GM12878 (cell line): ENCODE results near the gene POU2F3. TPM values are rescaled to one million over a fixed set of nuclear protein-coding genes. Genes with fewer than 3 reads are reported as not detected.

Experiments used
- ATAC-seq: fragments of 200-7000 bp; cut with Tn5 transposase; 3 replicates; pipeline ENCODE4 v1.9.1; 2020; ENCODE audit warnings: mild to moderate bottlenecking, moderate library complexity
- BruUV-seq: library from RNA; stranded (reverse); fragments of 400-500 nt; replicated peaks from 2 replicates; lab custom pipeline; 2021; lab: Mats Ljungman, UMichigan
- CTCF ChIA-PET: fragments of 300-600 bp; sonication (Branson Sonifier 250); formaldehyde crosslinking; extraction: SDS; loops from one replicate; lab custom pipeline; 2021; ENCODE audit warnings: inconsistent platforms; lab: Yijun Ruan, JAX
- POLR2A ChIA-PET: fragments of 350-600 bp; formaldehyde crosslinking; extraction: SDS; loops from one replicate; lab custom pipeline; 2021; ENCODE audit warnings: inconsistent platforms; lab: Charles Lee
- RAD21 ChIA-PET: fragments of 300-600 bp; sonication (Branson Sonifier 250); formaldehyde crosslinking; loops from one replicate; lab custom pipeline; 2023; ENCODE audit warnings: antibody characterized with exemption; ENCODE audit not compliant: unreplicated experiment; lab: Charles Lee
- SMC1A ChIA-PET: fragments of 300-600 bp; sonication (Branson Sonifier 250); formaldehyde crosslinking; loops from one replicate; lab custom pipeline; 2023; ENCODE audit not compliant: unreplicated experiment, uncharacterized antibody; lab: Charles Lee
- DNase-seq: peaks from one replicate; pipeline ENCODE4 v3.0.0-alpha.2; 2011; ENCODE audit warnings: low read depth, low spot score
- FAIRE-seq: peaks from 3 replicates; lab custom pipeline; 2011; peaks lifted over from hg19 to GRCh38; lab: Jason Lieb, UNC
- H2AFZ ChIP-seq: 2 replicates; pipeline ENCODE4 v1.6.0; 2011; ENCODE audit warnings: low read depth, low read length, control low read depth; ENCODE audit not compliant: control insufficient read depth
- H3K27ac ChIP-seq: 2 replicates; pipeline ENCODE4 v1.5.1; 2011; ENCODE audit warnings: control low read depth; ENCODE audit not compliant: control insufficient read depth, insufficient read depth
- H3K27me3 ChIP-seq, 2 experiments: replicated peaks in 1 of 2; 2 replicates each; pipeline versions ENCODE4 v1.6.0 to v1.6.1; 2011; ENCODE audit warnings: low read length in 1 of 2; ENCODE audit not compliant: control insufficient read depth in 2 of 2, insufficient read depth in 2 of 2
- H3K36me3 ChIP-seq, 2 experiments: 2 replicates each; pipeline ENCODE4 v1.5.1; 2011; ENCODE audit warnings: low read length in 1 of 2; ENCODE audit not compliant: control insufficient read depth in 2 of 2, insufficient read depth in 2 of 2
- H3K4me1 ChIP-seq: 2 replicates; pipeline ENCODE4 v1.6.1; 2011; ENCODE audit warnings: mild to moderate bottlenecking, low read length, moderate library complexity, mixed read lengths; ENCODE audit not compliant: control insufficient read depth, insufficient read depth
- H3K4me2 ChIP-seq: 2 replicates; pipeline ENCODE4 v1.6.0; 2011; ENCODE audit warnings: control low read depth; ENCODE audit not compliant: control insufficient read depth, insufficient read depth
- H3K4me3 ChIP-seq: fragments of 200-600 bp; sonication (generic); 2 replicates; pipeline ENCODE4 v1.5.1; 2016
- H3K79me2 ChIP-seq: 2 replicates; pipeline ENCODE4 v1.6.0; 2011; ENCODE audit warnings: low read length; ENCODE audit not compliant: control insufficient read depth, insufficient read depth
- H3K9ac ChIP-seq: 2 replicates; pipeline ENCODE4 v1.8.0; 2011; ENCODE audit warnings: low read length, control low read depth, mixed read lengths; ENCODE audit not compliant: control insufficient read depth, insufficient read depth
- H3K9me3 ChIP-seq: replicated peaks from 3 replicates; pipeline ENCODE4 v1.5.1; 2011; ENCODE audit warnings: mild to moderate bottlenecking, low read length; ENCODE audit not compliant: control insufficient read depth, insufficient read depth
- H4K20me1 ChIP-seq: 2 replicates; pipeline ENCODE4 v1.6.0; 2011; ENCODE audit not compliant: control insufficient read depth, insufficient read depth
- ATF7 ChIP-seq: fragments of 450-650 bp; IDR thresholded peaks from 2 replicates; pipeline ENCODE4 v1.6.1; 2016; ENCODE audit warnings: low read depth, mild to moderate bottlenecking
- CREB1 ChIP-seq: IDR thresholded peaks from 2 replicates; pipeline ENCODE4 v1.6.1; 2012; ENCODE audit warnings: low read depth, mild to moderate bottlenecking, inconsistent platforms
- FOS ChIP-seq: IDR thresholded peaks from 3 replicates; pipeline ENCODE4 v1.6.1; 2011; ENCODE audit warnings: borderline replicate concordance; ENCODE audit not compliant: insufficient read length; ENCODE audit errors: extremely low read depth
- FOXK2 ChIP-seq: fragments of 450-650 bp; IDR thresholded peaks from 2 replicates; pipeline ENCODE4 v1.6.1; 2017; ENCODE audit warnings: mild to moderate bottlenecking, moderate library complexity
- IKZF2 ChIP-seq, 2 experiments: fragments of 450-650 bp; IDR thresholded peaks; 2 replicates each; pipeline ENCODE4 v1.6.1; 2017; ENCODE audit warnings: mild to moderate bottlenecking in 2 of 2, moderate library complexity in 2 of 2
- NFIC ChIP-seq: IDR thresholded peaks from 2 replicates; pipeline ENCODE4 v1.6.1; 2012; ENCODE audit warnings: low read depth, mild to moderate bottlenecking, inconsistent platforms, low read length, moderate library complexity
- PBX3 ChIP-seq: IDR thresholded peaks from 2 replicates; pipeline ENCODE4 v1.6.1; 2011; ENCODE audit warnings: mild to moderate bottlenecking, low read depth, low read length, moderate library complexity; ENCODE audit not compliant: insufficient replicate concordance
- RELA ChIP-seq: fragments of 450-650 bp; IDR thresholded peaks from 2 replicates; pipeline ENCODE4 v1.8.0; 2014; ENCODE audit warnings: borderline replicate concordance; ENCODE audit not compliant: partially characterized antibody
- SMAD1 ChIP-seq: fragments of 450-650 bp; IDR thresholded peaks from 2 replicates; pipeline ENCODE4 v1.6.1; 2018; ENCODE audit warnings: mild to moderate bottlenecking, low read depth; ENCODE audit not compliant: partially characterized antibody
- WRNIP1 ChIP-seq: IDR thresholded peaks from 2 replicates; pipeline ENCODE4 v1.6.1; 2011; ENCODE audit warnings: low read depth, low read length, improper control_type of control experiment, borderline replicate concordance
- YY1 ChIP-seq: IDR thresholded peaks from 2 replicates; pipeline ENCODE4 v1.6.1; 2011; ENCODE audit warnings: low read depth, mild to moderate bottlenecking, low read length
- ZBTB11 ChIP-seq: fragments of 450-650 bp; formaldehyde crosslinking; IDR thresholded peaks from 2 replicates; pipeline ENCODE4 v1.5.0; 2022; ENCODE audit warnings: mild to moderate bottlenecking, missing genetic modification characterization
- ZNF24 ChIP-seq: fragments of 450-650 bp; IDR thresholded peaks from 2 replicates; pipeline ENCODE4 v1.6.1; 2017; ENCODE audit warnings: antibody characterized with exemption, mild to moderate bottlenecking
- WGBS: methylation state at CpG from one replicate; pipeline ENCODE4 v1.1.6; 2016; ENCODE audit warnings: low lambda C conversion rate; ENCODE audit not compliant: insufficient replicate concordance, insufficient coverage; ENCODE audit errors: missing lambda C conversion rate; 5-methylcytosine and 5-hydroxymethylcytosine counted together
- in situ Hi-C: fragments of 300-500 bp; cut with MboI; formaldehyde crosslinking; loops from 9 replicates; pipeline ENCODE4 v1.14.3; 2018; ENCODE audit warnings: mixed read lengths
- intact Hi-C: fragments of 100-400 bp; cut with micrococcal nuclease; formaldehyde crosslinking; loops from one replicate; pipeline ENCODE4 v1.14.2; 2022; ENCODE audit not compliant: unreplicated experiment
- polyA plus RNA-seq, 11 experiments: library from polyadenylated mRNA; depleted of rRNA in 4 of 11; unstranded in 6 of 11; stranded (reverse) in 5 of 11; fragments of >200 nt; fragmentation: Nextera tagmentation in 4 of 11; fragmentation: Illumina TruSeq in 1 of 11; extraction: Ambion mirVana in 4 of 11; extraction: Trizol in 1 of 11; gene quantifications; 1 replicate in 1 of 11; 2 replicates in 10 of 11; pipeline versions ENCODE4 v1.2.1 to v1.2.3, GENCODE V29; 2011 to 2016; ENCODE audit warnings: inconsistent platforms in 2 of 11, missing spikeins in 2 of 11, low read depth in 1 of 11
- total RNA-seq, 4 experiments: library from RNA; depleted of rRNA in 3 of 4; stranded (reverse); fragments of >200 nt in 3 of 4; fragmentation: Illumina TruSeq in 1 of 4; extraction: Trizol in 1 of 4; gene quantifications; 2 replicates each; pipeline versions ENCODE4 v1.2.1 to v1.2.3, GENCODE V29; 2013 to 2021

The POU2F3 gene
- total and polyA plus RNA-seq, 10 of the 15 experiments (the other 5 are each of a cell fraction or from before 2014, with no cell fraction given) = 0.09 to 4.4 (median 0.33) TPM

GRCh38 chr11:120357620-120358019 lies 117.7 kb downstream of the POU2F3 start:
- ATAC-seq (no peak), DNase-seq (no peak), FAIRE-seq (no peak)
- H3K9ac ChIP-seq = no peak overlapping the region
- RAD21 ChIA-PET = no interaction called here
- POLR2A ChIA-PET = interaction anchor here (0.6 kb wide), 1 partner anchor 18 kb away, joined by 4 read pairs; no protein-coding TSS in a partner anchor
- no peak overlapping the region for H3K27ac ChIP-seq
- no peaks in the 10 kb centered on the region; the same call in 1 of the 2 replicates for H3K79me2 ChIP-seq
- CTCF ChIA-PET = interaction anchor here (1.2 kb wide), 1 partner anchor 12 kb away, joined by 3 read pairs; no protein-coding TSS in a partner anchor
- no peak for TF ChIP-seq NFIC
- H3K4me3 ChIP-seq = no peak overlapping the region
- H3K4me2 ChIP-seq = no peak overlapping the region
- SMC1A ChIA-PET = interaction anchor here (1.0 to 2.3 kb wide), 2 partner anchors 15 to 18 kb away, joined by 4 to 6 read pairs; no protein-coding TSS in a partner anchor
- no peaks in the 10 kb centered on the region; the same call in 2 of the 3 replicates for H3K9me3 ChIP-seq
- BruUV-seq = no TSS peak
- no peak overlapping the region for H2AFZ ChIP-seq
- H3K36me3 ChIP-seq = no peaks in the 10 kb centered on the region; a peak in 3 of 4 replicates
- 85% methylated on average over 6 of the region's 6 CpGs for WGBS
- intact Hi-C loops = no loop called here
- no peaks in the 10 kb centered on the region for H3K27me3 ChIP-seq
- no peaks in the 10 kb centered on the region for H3K4me1 ChIP-seq
- no peaks in the 10 kb centered on the region for H4K20me1 ChIP-seq
- in situ Hi-C loops = no loop called here

- Histone ChIP-seq H3K27ac (no peak overlapping the region), H3K4me2 (no peak overlapping the region), H3K4me1 (no peaks in the 10 kb centered on the region), H2AFZ (no peak overlapping the region), H4K20me1 (no peaks in the 10 kb centered on the region), H3K27me3 (no peaks in the 10 kb centered on the region), H3K36me3 (no peaks in the 10 kb centered on the region; a peak in 2 of 4 replicates), H3K9me3 (no peaks in the 10 kb centered on the region; the same call in 2 of the 3 replicates), H3K79me2 (no peaks in the 10 kb centered on the region; the same call in 1 of the 2 replicates), H3K4me3 (no peak overlapping the region), H3K9ac (no peak overlapping the region)
- POLR2A ChIA-PET = no interaction called here
- intact Hi-C loops (no loop called here), in situ Hi-C loops (no loop called here)
- CTCF ChIA-PET = interaction anchor here (1.3 to 1.4 kb wide), 3 partner anchors 10 to 37 kb away, joined by 4 to 6 read pairs (median 4); partner anchors contain the start of gene ARHGEF12
- WGBS = 97% methylated on average over 3 of the region's 3 CpGs
- RAD21 ChIA-PET = no interaction called here
- no peak for DNase-seq
- SMC1A ChIA-PET = interaction anchor here (1.0 to 2.3 kb wide), 4 partner anchors 9 to 42 kb away, joined by 3 to 6 read pairs (median 4); no protein-coding TSS in a partner anchor
- BruUV-seq = TSS peak; percentile 13
- ATAC-seq = no peak; the same call in 2 of the 3 replicates
- FAIRE-seq = no peak
- TF ChIP-seq RELA = no peak
- no peak for TF ChIP-seq WRNIP1
- TF ChIP-seq IKZF2 (IDR thresholded peaks at IDR 0.05) = no peak
- TF ChIP-seq ZBTB11 (CRISPR knock-in tag) = no peak
- TF ChIP-seq FOS = no peak
- no peak for TF ChIP-seq YY1
- TF ChIP-seq CREB1 = no peak
- TF ChIP-seq FOXK2 = no peak
- TF ChIP-seq SMAD1 = no peak
- TF ChIP-seq ATF7 = no peak
- no peak for TF ChIP-seq PBX3
- TF ChIP-seq ZNF24 = no peak
Observed at GRCh38 chr11:120358729-120359128, 118.8 kb downstream of the POU2F3 start.
